Ovary (tissue), 3 donors: ENCODE data around the gene CFAP97D2.

ENCODE experiments used
- CTCF ChIP-seq, 3 donors: fragments of 450-650 bp in 2 of 3; fragments of 200-600 bp in 1 of 3; IDR thresholded peaks; one replicate each; pipeline versions ENCODE4 v1.5.1 to v1.8.0; 2016 to 2022; ENCODE audit warnings: antibody characterized with exemption in 3 of 3, mild to moderate bottlenecking in 1 of 3
- EP300 ChIP-seq: sonication (generic); formaldehyde crosslinking; IDR thresholded peaks from one replicate; pipeline ENCODE4 v1.6.1; 2017; ENCODE audit warnings: antibody characterized with exemption
- POLR2A ChIP-seq: fragments of 450-650 bp; IDR thresholded peaks from one replicate; pipeline ENCODE4 v1.6.1; 2017; ENCODE audit warnings: antibody characterized with exemption, mild to moderate bottlenecking, moderate library complexity
- donor health status: DM: no; HTN: no; CAD: no.

GRCh38 chr13:114261328-114261965 is 82.4 kb downstream of the CFAP97D2 start:
- TF ChIP-seq POLR2A (no peak), CTCF (IDR thresholded peaks at IDR 0.05) (no peak), EP300 (no peak)
